ENCODE data around the gene GTF2IRD1. TPM values are rescaled to one million over a fixed set of nuclear protein-coding genes. Genes with fewer than 3 reads are reported as not detected.

Gene GTF2IRD1
- total and polyA plus RNA-seq, 2 experiments from 2014 or later, result 28.7 to 37.1 TPM

DNA sequence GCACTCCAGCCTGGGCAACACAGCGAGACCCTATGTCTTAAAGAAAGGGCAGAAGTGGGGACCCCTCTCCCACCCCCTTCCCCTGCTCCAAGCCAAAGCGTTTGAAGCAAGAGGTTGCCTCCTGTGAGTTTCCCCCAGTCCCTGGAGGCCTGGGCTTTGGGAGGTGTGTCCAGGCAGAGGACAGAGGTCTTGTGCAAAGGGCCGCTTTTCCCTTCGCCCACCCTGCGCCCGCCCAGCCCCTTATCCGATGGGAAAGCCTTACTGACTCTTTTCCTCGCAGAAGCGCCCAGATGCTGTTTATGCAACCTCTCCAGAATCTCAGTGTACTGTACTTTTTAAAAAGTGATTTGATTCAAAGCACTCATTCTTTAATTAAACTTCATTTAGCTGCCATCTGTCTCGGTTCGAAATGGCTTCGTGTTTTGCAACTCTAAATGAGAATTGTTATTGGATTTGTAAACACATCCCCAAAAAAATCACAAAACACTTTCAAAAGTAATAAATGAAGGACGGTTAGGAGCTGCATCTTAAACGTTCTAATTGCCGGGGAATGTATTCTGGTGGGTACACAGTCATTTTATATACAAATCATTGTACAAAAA lies 153.3 kb downstream of the GTF2IRD1 start:
- Histone ChIP-seq H3K27ac (ENCODE audit: low read depth) (no peak overlapping the region), H3K4me3 (peak overlapping the region; percentile 47), H2AFZ (peak overlapping the region; percentile 92), H3K27me3 (ENCODE audit: insufficient read depth) (no peaks in the 10 kb centered on the region), H3K4me1 (ENCODE audit: insufficient read depth) (no peaks in the 10 kb centered on the region), H4K20me1 (replicated peaks; ENCODE audit: insufficient read depth) (no peaks in the 10 kb centered on the region), H3F3A (replicated peaks; ENCODE audit: low read depth) (no peaks in the 10 kb centered on the region), H3K36me3 (ENCODE audit: insufficient read depth) (no peaks in the 10 kb centered on the region), H3K9me2 (ENCODE audit: insufficient read depth) (no peaks in the 10 kb centered on the region), H3K79me2 (replicated peaks; ENCODE audit: insufficient read depth) (no peaks in the 10 kb centered on the region), H3K4me2 (peak overlapping the region; percentile 78)
- Mint-ChIP-seq H3K27ac (no peak overlapping the region), H3K27me3 (ENCODE audit: insufficient read depth, low read depth, poor library complexity) (peaks cover 12% of the 10 kb centered on the region), H3K4me3 (peak overlapping the region; percentile 58), H3K9me3 (no peaks in the 10 kb centered on the region), H3K4me1 (peaks cover 5% of the 10 kb centered on the region; the same call in 2 of the 3 replicates), H3K36me3 (ENCODE audit: low read depth) (peaks cover 6% of the 10 kb centered on the region; the same call in 1 of the 3 replicates)
- DNase-seq (ENCODE audit: low spot score) (no peak), ATAC-seq (peak; percentile 22; the same call in 2 of the 3 replicates)
- TF ChIP-seq EZH2phosphoT487 (IDR thresholded peaks at IDR 0.05; ENCODE audit: unreplicated experiment) (no peak), ZNF114 (CRISPR knock-in tag; IDR thresholded peaks at IDR 0.05) (no peak), CTCF (conservative IDR thresholded peaks at IDR 0.05; ENCODE audit: low read depth in 2 of 2) (no peak), CREB1 (CRISPR knock-in tag; IDR thresholded peaks at IDR 0.05; ENCODE audit: low read depth) (no peak), JUNB (IDR thresholded peaks at IDR 0.05; ENCODE audit: unreplicated experiment) (no peak), STAT1 (IDR thresholded peaks at IDR 0.05; ENCODE audit: unreplicated experiment) (no peak), ZNF462 (CRISPR knock-in tag; IDR thresholded peaks at IDR 0.05) (no peak)
- TF ChIP-seq, protein P1, sequence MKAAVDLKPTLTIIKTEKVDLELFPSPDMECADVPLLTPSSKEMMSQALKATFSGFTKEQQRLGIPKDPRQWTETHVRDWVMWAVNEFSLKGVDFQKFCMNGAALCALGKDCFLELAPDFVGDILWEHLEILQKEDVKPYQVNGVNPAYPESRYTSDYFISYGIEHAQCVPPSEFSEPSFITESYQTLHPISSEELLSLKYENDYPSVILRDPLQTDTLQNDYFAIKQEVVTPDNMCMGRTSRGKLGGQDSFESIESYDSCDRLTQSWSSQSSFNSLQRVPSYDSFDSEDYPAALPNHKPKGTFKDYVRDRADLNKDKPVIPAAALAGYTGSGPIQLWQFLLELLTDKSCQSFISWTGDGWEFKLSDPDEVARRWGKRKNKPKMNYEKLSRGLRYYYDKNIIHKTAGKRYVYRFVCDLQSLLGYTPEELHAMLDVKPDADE (IDR thresholded peaks at IDR 0.05), result no peak
